Bronchial epithelial cell (primary cell): ENCODE measurements around the gene IL19. TPM values are rescaled to one million over a fixed set of nuclear protein-coding genes. Genes with fewer than 3 reads are reported as not detected.

Experiments used
- DNase-seq: peaks from one replicate; pipeline ENCODE4 v3.0.0-alpha.2; 2010; ENCODE audit warnings: low read depth
- FAIRE-seq: peaks from 2 replicates; lab custom pipeline; 2011; peaks lifted over from hg19 to GRCh38; lab: Jason Lieb, UNC
- H3K27me3 ChIP-seq: 2 replicates; pipeline ENCODE4 v1.5.1; 2011; ENCODE audit warnings: low read length; ENCODE audit not compliant: control insufficient read depth, insufficient read depth
- H3K36me3 ChIP-seq: 2 replicates; pipeline ENCODE4 v1.5.1; 2011; ENCODE audit warnings: low read length; ENCODE audit not compliant: control insufficient read depth, insufficient read depth
- H3K4me3 ChIP-seq: 2 replicates; pipeline ENCODE4 v1.5.1; 2011; ENCODE audit warnings: mild to moderate bottlenecking, low read depth, low read length, control low read depth
- total RNA-seq: library from RNA; depleted of rRNA; stranded (reverse); fragments of >200 nt; gene quantifications from 2 replicates; pipeline ENCODE4 v1.2.1, GENCODE V29; 2014
- TF ChIP-seq, protein P1 (sequence below): IDR thresholded peaks from 2 replicates; pipeline ENCODE4 v1.5.1; 2011; ENCODE audit warnings: mild to moderate bottlenecking, moderate library complexity, low read length, control low read depth, inconsistent platforms; ENCODE audit not compliant: insufficient read depth, severe bottlenecking

The IL19 gene
- total RNA-seq, 1 donor from 2014 or later, result not detected

DNA sequence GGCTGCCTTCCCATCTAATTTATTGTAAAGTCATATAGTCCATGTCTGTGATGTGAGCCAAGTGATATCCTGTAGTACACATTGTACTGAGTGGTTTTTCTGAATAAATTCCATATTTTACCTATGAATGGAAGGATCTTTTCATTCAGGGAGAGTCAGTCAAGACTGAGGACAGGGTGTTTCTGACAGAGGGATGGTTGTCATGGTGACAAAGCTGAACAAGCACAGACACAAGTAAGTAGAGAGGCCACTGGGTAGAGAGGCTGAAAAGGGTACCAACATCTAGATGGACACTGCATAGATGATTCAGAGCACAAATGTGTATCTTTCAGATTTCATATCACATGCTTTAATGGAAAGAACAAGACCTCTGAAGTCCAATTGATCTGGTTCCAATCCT is 72.3 kb downstream of the IL19 start:
- no peak overlapping the region for H3K4me3 ChIP-seq
- no peaks in the 10 kb centered on the region for H3K36me3 ChIP-seq
- FAIRE-seq, result no peak
- TF ChIP-seq, protein P1, sequence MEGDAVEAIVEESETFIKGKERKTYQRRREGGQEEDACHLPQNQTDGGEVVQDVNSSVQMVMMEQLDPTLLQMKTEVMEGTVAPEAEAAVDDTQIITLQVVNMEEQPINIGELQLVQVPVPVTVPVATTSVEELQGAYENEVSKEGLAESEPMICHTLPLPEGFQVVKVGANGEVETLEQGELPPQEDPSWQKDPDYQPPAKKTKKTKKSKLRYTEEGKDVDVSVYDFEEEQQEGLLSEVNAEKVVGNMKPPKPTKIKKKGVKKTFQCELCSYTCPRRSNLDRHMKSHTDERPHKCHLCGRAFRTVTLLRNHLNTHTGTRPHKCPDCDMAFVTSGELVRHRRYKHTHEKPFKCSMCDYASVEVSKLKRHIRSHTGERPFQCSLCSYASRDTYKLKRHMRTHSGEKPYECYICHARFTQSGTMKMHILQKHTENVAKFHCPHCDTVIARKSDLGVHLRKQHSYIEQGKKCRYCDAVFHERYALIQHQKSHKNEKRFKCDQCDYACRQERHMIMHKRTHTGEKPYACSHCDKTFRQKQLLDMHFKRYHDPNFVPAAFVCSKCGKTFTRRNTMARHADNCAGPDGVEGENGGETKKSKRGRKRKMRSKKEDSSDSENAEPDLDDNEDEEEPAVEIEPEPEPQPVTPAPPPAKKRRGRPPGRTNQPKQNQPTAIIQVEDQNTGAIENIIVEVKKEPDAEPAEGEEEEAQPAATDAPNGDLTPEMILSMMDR, result no peak
- DNase-seq, result no peak
- H3K27me3 ChIP-seq, result no peaks in the 10 kb centered on the region

DNA sequence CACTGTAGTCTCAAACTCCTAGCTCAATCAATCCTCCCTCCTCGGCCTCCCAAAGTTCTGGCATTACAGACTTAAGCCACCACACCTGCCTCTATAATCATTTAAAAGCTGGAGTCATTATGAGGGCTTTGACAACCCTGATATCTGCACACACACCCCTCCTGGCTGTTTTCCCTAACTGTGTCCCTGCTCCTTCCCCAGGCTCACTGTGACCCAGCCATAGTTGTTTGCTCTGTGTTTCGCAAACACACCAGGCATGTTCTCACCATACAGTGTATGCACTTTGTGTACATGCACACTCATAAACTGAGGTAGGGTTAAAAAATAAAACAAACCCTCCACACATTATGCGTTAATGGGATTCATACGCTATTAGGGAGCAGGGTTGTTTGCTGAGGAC is 73.1 kb downstream of the IL19 start:
- no peak for DNase-seq
- Histone ChIP-seq H3K4me3 (no peak overlapping the region), H3K27me3 (no peaks in the 10 kb centered on the region), H3K36me3 (no peaks in the 10 kb centered on the region)
- FAIRE-seq, result no peak
- TF ChIP-seq, protein P1, result no peak

DNA sequence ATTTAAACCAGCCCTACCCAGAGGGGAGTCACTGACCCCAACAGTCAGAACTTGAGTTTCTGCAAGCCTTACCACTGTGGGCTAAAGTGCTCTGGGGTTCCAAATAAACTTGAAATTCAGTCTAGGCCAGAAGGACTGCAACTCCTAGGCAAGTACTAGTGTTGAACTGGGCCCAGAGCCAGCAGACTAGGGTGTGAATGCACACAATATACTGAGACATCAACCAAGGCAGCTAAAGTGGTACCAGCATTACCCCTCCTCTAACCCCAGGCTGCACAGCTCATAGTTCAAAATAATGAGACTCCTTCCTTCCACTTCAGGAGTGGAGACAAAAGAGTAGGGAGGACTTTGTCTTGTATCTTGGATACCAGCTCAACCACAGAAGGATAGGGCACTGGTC is 75.9 kb downstream of the IL19 start:
- H3K4me3 ChIP-seq, result no peak overlapping the region
- FAIRE-seq, result peak; percentile 18
- no peaks in the 10 kb centered on the region for H3K36me3 ChIP-seq
- TF ChIP-seq, protein P1, result no peak
- peak; percentile 24 for DNase-seq
- no peaks in the 10 kb centered on the region for H3K27me3 ChIP-seq

GRCh38 chr1:206847337-206847834 is 76.8 kb downstream of the IL19 start:
- no peaks in the 10 kb centered on the region for H3K36me3 ChIP-seq
- no peaks in the 10 kb centered on the region for H3K27me3 ChIP-seq
- FAIRE-seq, result no peak
- TF ChIP-seq, protein P1, result no peak
- no peak for DNase-seq
- H3K4me3 ChIP-seq, result no peak overlapping the region

DNA sequence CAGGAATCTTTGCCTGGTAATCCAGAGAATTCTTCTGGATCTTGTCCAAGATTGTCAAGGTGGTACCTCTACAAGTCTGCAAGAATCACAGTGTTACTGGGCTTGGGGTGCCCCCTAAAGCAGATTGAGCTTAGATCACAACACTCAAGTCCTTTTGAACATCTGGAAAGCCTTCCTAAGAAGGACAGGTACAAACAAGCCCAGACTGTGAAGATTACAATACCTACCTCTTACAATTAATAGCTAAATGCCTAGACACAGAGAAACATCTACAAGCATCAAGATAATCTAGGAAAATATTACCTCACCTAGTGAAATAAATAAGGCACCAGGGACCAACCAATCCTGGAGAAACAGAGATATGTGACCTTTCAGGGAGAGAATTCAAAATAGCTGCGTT is 77.4 kb downstream of the IL19 start:
- no peak overlapping the region for H3K4me3 ChIP-seq
- H3K36me3 ChIP-seq, result no peaks in the 10 kb centered on the region
- TF ChIP-seq, protein P1, result no peak
- DNase-seq (peak; percentile 76), FAIRE-seq (no peak)
- no peaks in the 10 kb centered on the region for H3K27me3 ChIP-seq

DNA sequence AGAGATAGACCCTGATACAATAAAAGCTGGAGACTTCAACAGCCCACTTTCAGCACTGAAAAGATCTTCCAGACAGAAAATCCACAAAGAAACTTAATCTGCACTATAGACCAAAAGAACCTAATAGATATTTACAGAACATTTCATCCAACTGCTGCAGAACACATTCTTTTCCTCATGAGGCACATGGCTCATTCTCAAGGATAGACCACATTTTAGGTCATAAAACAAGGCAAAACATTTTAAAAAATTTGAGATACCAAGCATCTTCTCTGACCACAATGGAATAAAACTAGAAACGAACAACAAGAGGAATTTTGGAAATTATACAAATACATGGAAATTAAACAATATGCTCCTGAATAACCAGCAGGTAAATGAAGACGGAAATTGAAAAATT is 79.8 kb downstream of the IL19 start:
- Histone ChIP-seq H3K36me3 (no peaks in the 10 kb centered on the region), H3K4me3 (no peak overlapping the region), H3K27me3 (no peaks in the 10 kb centered on the region)
- FAIRE-seq, result no peak
- TF ChIP-seq, protein P1, result no peak
- no peak for DNase-seq
